ENCODE data around the gene ZIC2.

The ZIC2 gene

GRCh38 chr13:99977912-99978798 is 3.4 kb upstream of the ZIC2 start:
- Histone ChIP-seq H3K27me3 (ENCODE audit: low read depth, low read length) (0 out of 2 replicates have a peak, but pooled peaks cover 4% of the 10 kb centered on the region), H3K36me3 (replicated peaks; ENCODE audit: low read depth, low read length) (no peaks in the 10 kb centered on the region), H3K9me3 (ENCODE audit: insufficient read depth, low read length) (no peaks in the 10 kb centered on the region), H3K4me3 (ENCODE audit: low read length) (no peak overlapping the region), H3K4me2 (ENCODE audit: low read length) (no peak overlapping the region), H2AFZ (ENCODE audit: low read depth, low read length) (no peak overlapping the region), H4K20me1 (ENCODE audit: insufficient read depth, low read length) (no peaks in the 10 kb centered on the region), H3K79me2 (ENCODE audit: low read length) (peaks cover 10% of the 10 kb centered on the region), H3K9ac (ENCODE audit: low read length) (no peak overlapping the region), H3K27ac (ENCODE audit: low read length) (no peak overlapping the region), H3K4me1 (ENCODE audit: low read length) (0 out of 2 replicates have a peak, but pooled peaks cover 3% of the 10 kb centered on the region)
- TF ChIP-seq EZH2phosphoT487 (IDR thresholded peaks at IDR 0.05; ENCODE audit: low read depth): no peak
- TF ChIP-seq CTCF (IDR thresholded peaks at IDR 0.05; ENCODE audit: low read depth, low read length): no peak

GRCh38 chr13:99978799-99979452 is 2.7 kb upstream of the ZIC2 start:
- no peak overlapping the region for H3K9ac ChIP-seq (ENCODE audit: low read length)
- no peak overlapping the region for H2AFZ ChIP-seq (ENCODE audit: low read depth, low read length)
- H4K20me1 ChIP-seq (ENCODE audit: insufficient read depth, low read length): no peaks in the 10 kb centered on the region
- TF ChIP-seq EZH2phosphoT487 (IDR thresholded peaks at IDR 0.05; ENCODE audit: low read depth) (no peak), CTCF (IDR thresholded peaks at IDR 0.05; ENCODE audit: low read depth, low read length) (no peak)
- 0 out of 2 replicates have a peak, but pooled peaks cover 4% of the 10 kb centered on the region for H3K4me1 ChIP-seq (ENCODE audit: low read length)
- H3K27me3 ChIP-seq (ENCODE audit: low read depth, low read length): 0 out of 2 replicates have a peak, but pooled peaks cover 4% of the 10 kb centered on the region
- no peaks in the 10 kb centered on the region for H3K36me3 ChIP-seq (replicated peaks; ENCODE audit: low read depth, low read length)
- H3K4me2 ChIP-seq (ENCODE audit: low read length): no peak overlapping the region
- peaks cover 17% of the 10 kb centered on the region for H3K79me2 ChIP-seq (ENCODE audit: low read length)
- H3K9me3 ChIP-seq (ENCODE audit: insufficient read depth, low read length): no peaks in the 10 kb centered on the region
- H3K27ac ChIP-seq (ENCODE audit: low read length): no peak overlapping the region
- no peak overlapping the region for H3K4me3 ChIP-seq (ENCODE audit: low read length)

- 0 out of 2 replicates have a peak, but pooled peaks cover 4% of the 10 kb centered on the region for H3K4me1 ChIP-seq (ENCODE audit: low read length)
- H3K36me3 ChIP-seq (replicated peaks; ENCODE audit: low read depth, low read length): no peaks in the 10 kb centered on the region
- H3K79me2 ChIP-seq (ENCODE audit: low read length): peaks cover 19% of the 10 kb centered on the region
- H2AFZ ChIP-seq (ENCODE audit: low read depth, low read length): no peak overlapping the region
- peak overlapping the region; percentile 72 for H3K4me2 ChIP-seq (ENCODE audit: low read length)
- H3K9me3 ChIP-seq (ENCODE audit: insufficient read depth, low read length): no peaks in the 10 kb centered on the region
- no peak overlapping the region for H3K27ac ChIP-seq (ENCODE audit: low read length)
- no peak overlapping the region for H3K9ac ChIP-seq (ENCODE audit: low read length)
- 0 out of 2 replicates have a peak, but pooled peaks cover 4% of the 10 kb centered on the region for H3K27me3 ChIP-seq (ENCODE audit: low read depth, low read length)
- H4K20me1 ChIP-seq (ENCODE audit: insufficient read depth, low read length): no peaks in the 10 kb centered on the region
- H3K4me3 ChIP-seq (ENCODE audit: low read length): peak overlapping the region; percentile 75
- TF ChIP-seq CTCF (IDR thresholded peaks at IDR 0.05; ENCODE audit: low read depth, low read length): no peak
- no peak for TF ChIP-seq EZH2phosphoT487 (IDR thresholded peaks at IDR 0.05; ENCODE audit: low read depth)
These were observed 2.0 kb upstream of the ZIC2 start for GRCh38 chr13:99979453-99980200.

Measured in OCI-LY3 (cell line).